Breast epithelium (tissue), 3 donors: Measurements from ENCODE around the gene CACNA2D2.

ENCODE experiments used
- CTCF ChIP-seq, 3 donors: fragments of 450-650 bp; IDR thresholded peaks; one replicate each; pipeline ENCODE4 v1.5.1; 2016 to 2017; ENCODE audit warnings: antibody characterized with exemption in 3 of 3, mild to moderate bottlenecking in 3 of 3, moderate library complexity in 3 of 3
- POLR2AphosphoS5 ChIP-seq, 3 donors: sonication (generic); formaldehyde crosslinking; IDR thresholded peaks; one replicate each; pipeline ENCODE4 v1.6.1; 2017; ENCODE audit warnings: antibody characterized with exemption in 3 of 3

- no peak for TF ChIP-seq CTCF (IDR thresholded peaks at IDR 0.05)
- TF ChIP-seq POLR2AphosphoS5 (IDR thresholded peaks at IDR 0.05) = no peak
These were observed 26.9 kb upstream of the CACNA2D2 start for GRCh38 chr3:50530001-50530970.
